GM18870 (cell line): Measurements from ENCODE around the gene HJURP.

Source experiments
- ATAC-seq: cut with Tn5 transposase; IDR thresholded peaks from one replicate; pipeline ENCODE4 v1.9.1; 2021; ENCODE audit warnings: moderate library complexity; ENCODE audit not compliant: unreplicated experiment

HJURP gene

GRCh38 chr2:233795735-233796171, 58.6 kb downstream of the HJURP start:
- ATAC-seq = no peak

DNA sequence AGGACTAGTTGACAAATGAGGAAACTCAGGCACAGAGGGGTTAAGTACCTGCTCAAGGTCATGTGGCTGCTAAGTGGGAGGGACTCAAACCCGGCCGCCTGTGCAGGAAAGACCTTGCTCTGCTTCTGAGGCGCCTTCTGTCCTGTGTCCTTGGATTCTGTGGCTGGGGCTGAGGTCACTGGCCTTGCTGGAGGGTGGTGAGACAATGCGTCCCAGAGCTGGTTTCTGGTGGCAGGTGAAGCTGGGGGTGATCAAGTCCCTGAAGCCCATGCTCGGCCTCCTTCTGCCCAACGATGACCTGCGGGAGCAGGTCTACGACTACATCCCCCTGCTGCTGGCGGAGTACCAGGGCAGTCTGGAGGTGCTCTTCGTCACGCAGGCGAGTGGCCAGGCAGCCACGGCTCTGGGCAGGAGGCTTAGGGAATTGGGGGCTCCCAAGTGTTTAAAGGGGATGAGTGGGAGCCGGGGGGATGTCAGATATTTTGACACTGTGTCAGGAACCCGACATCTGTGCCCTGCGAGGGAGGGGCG, 60.1 kb downstream of the HJURP start:
- ATAC-seq = no peak

GRCh38 chr2:233793465-233794127, 60.7 kb downstream of the HJURP start:
- no peak for ATAC-seq

- no peak for ATAC-seq
Measured at GRCh38 chr2:233792720-233793119, 61.6 kb downstream of the HJURP start.

DNA sequence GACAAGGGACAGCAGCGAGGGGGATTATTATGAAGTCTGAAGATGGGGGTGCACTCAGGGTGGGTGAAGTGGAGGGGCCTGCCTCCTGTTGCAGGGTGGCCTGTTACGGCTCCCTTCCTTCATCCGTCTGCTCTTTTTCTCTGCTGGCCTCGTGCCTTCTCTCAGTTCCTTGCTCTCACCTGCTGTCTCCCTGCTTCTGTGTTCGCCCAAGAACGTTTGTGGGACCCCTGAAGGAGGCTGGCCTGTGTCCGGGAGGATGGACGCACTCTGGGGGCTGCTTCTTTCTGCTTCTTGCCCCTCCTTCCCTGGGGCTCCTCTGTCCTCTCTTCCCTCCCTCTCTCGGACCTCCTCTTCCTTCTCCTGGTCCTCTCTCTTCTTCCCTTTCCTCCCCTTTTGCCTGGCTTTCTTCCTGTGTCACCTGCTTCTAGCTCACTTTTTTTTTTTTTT, 62.4 kb downstream of the HJURP start:
- no peak for ATAC-seq

- no peak for ATAC-seq
Measured at GRCh38 chr2:233791151-233791882, 63.0 kb downstream of the HJURP start.

DNA sequence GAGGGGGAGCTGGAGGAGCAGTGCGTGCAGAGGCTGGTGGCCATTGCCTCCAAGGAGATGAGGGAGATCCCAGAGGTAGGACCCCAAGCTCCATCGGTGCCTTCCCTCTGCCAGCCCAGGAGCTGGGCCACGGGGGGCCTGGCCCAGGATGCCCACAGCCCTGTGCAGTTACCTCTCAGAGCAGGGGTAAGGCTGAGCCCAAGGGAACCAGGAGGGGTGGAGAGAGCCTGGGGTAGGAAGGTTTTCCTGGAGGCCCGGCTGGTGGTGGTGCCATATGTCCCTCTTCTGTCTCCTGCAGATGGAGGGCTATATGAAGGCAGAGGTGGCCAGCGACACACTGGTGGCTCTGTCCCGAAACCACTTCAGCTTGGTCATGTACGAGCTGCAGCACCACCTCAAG, 64.8 kb downstream of the HJURP start:
- no peak for ATAC-seq
